ENCODE results near the gene RBM4B.

The RBM4B gene

GRCh38 chr11:66639066-66639813 is 38.4 kb downstream of the RBM4B start:
- DNase-seq, result peak in 2 of 5 experiments; percentile 43 to 62

- peak; percentile 80 to 100 (median 94) for DNase-seq
Measured at GRCh38 chr11:66638177-66639065, 39.3 kb downstream of the RBM4B start, which contains the start of gene RBM4. TSS of gene RBM4 (plus strand) at chr11:66638703. CDS start at chr11:66639712, 1,009 bp downstream.

- DNase-seq, result no peak
Measured at GRCh38 chr11:66637557-66638176, 40.0 kb downstream of the RBM4B start.

- no peak for DNase-seq
Measured at GRCh38 chr11:66636411-66636810, 41.3 kb downstream of the RBM4B start.

- DNase-seq, result no peak
Measured at GRCh38 chr11:66632952-66633351, 44.7 kb downstream of the RBM4B start.

GRCh38 chr11:66631883-66632282 is 45.8 kb downstream of the RBM4B start:
- no peak for DNase-seq

- DNase-seq, result no peak
Measured at GRCh38 chr11:66629356-66629755, 48.3 kb downstream of the RBM4B start.

GRCh38 chr11:66628061-66628603 is 49.6 kb downstream of the RBM4B start:
- no peak for DNase-seq

- no peak for DNase-seq
Measured at GRCh38 chr11:66626926-66627325, 50.8 kb downstream of the RBM4B start.

GRCh38 chr11:66626382-66626781 is 51.3 kb downstream of the RBM4B start:
- DNase-seq, result no peak

GRCh38 chr11:66625752-66626149 is 51.9 kb downstream of the RBM4B start:
- DNase-seq, result no peak

GRCh38 chr11:66625041-66625751 is 52.5 kb downstream of the RBM4B start:
- no peak for DNase-seq

- DNase-seq, result no peak
Measured at GRCh38 chr11:66624450-66624849, 53.2 kb downstream of the RBM4B start.

- peak in 3 of 5 experiments; percentile 21 to 83 (median 72) for DNase-seq
Measured at GRCh38 chr11:66619080-66619554, 58.6 kb downstream of the RBM4B start.

GRCh38 chr11:66617155-66617834 is 60.4 kb downstream of the RBM4B start:
- peak in 1 of 5 experiments; percentile 25 for DNase-seq

GRCh38 chr11:66616379-66617154 is 61.1 kb downstream of the RBM4B start, which contains the start of gene RBM14:
TSS of gene RBM14 (plus strand) at chr11:66616630. CDS start at chr11:66616721, 91 bp downstream.
- DNase-seq, result peak; percentile 96 to 100 (median 98)

Data from T-helper 2 cell (primary cell).